ENCODE data around the gene CRACR2B. TPM values are rescaled to one million over a fixed set of nuclear protein-coding genes. Genes with fewer than 3 reads are reported as not detected.

Gene CRACR2B
- total and polyA plus RNA-seq, 10 donors: 6.1 to 34.1 (median 14.5) TPM

DNA sequence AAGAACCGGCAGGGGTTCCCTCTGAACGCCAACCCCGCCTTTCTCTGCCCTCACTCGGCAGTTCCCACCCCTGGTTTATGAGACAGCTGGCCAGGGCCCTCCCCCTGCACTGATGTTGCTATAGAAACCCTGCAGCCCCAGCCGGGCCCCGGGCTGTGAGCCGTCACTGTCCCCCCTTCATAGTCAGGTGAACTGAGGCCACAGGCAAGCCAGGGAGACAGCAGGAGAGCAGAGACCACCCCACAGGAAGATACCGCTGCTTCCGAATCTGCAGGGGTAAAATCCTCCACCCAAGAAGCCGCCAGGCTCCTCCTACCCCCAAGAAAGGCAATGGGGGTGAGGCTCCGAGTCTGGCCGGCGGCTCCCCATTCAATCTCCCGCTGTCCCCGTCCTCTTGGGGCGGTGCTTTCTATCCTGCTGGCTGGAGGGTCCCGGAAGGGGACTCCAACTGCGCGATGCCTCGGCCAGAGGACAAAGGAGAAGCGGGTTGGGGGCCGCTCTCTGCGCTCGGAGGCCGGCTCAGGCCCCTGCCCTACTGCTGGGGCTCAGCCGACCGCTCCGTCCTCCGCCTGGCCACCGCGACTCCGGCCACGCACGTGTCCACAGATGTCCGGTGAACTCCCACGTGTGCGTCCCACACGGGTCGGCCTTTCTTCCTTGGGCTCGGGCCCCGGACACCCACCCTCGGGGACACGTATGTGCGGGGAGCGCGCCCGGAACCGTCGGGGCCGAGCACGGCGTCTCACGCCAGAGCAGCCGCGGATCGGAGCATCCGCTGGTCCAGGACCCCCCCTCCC is 30.2 kb upstream of the CRACR2B start:
- Histone ChIP-seq H3K4me3 (peak overlapping the region; percentile 44 to 96 (median 92)), H3K27me3 (replicated peaks in 1 of 7) (no peaks in the 10 kb centered on the region), H3K36me3 (peaks cover 0 to 59% (median 19%) of the 10 kb centered on the region in 6 donors), H3K9me3 (no peaks in the 10 kb centered on the region), H3K27ac (peak overlapping the region; percentile 78 to 96 (median 89)), H3K4me1 (peaks cover 15 to 58% (median 44%) of the 10 kb centered on the region in 6 donors)
- peak; percentile 95 for DNase-seq
- TF ChIP-seq POLR2AphosphoS5 (IDR thresholded peaks at IDR 0.05): peak; percentile 51 to 83 (median 69)
- TF ChIP-seq, protein P1, sequence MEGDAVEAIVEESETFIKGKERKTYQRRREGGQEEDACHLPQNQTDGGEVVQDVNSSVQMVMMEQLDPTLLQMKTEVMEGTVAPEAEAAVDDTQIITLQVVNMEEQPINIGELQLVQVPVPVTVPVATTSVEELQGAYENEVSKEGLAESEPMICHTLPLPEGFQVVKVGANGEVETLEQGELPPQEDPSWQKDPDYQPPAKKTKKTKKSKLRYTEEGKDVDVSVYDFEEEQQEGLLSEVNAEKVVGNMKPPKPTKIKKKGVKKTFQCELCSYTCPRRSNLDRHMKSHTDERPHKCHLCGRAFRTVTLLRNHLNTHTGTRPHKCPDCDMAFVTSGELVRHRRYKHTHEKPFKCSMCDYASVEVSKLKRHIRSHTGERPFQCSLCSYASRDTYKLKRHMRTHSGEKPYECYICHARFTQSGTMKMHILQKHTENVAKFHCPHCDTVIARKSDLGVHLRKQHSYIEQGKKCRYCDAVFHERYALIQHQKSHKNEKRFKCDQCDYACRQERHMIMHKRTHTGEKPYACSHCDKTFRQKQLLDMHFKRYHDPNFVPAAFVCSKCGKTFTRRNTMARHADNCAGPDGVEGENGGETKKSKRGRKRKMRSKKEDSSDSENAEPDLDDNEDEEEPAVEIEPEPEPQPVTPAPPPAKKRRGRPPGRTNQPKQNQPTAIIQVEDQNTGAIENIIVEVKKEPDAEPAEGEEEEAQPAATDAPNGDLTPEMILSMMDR (IDR thresholded peaks at IDR 0.05 in 8 of 11, conservative IDR thresholded peaks at IDR 0.05 in 3 of 11): no peak
- TF ChIP-seq POLR2A (IDR thresholded peaks at IDR 0.05): peak in 1 of 3 donors; percentile 13
- intact Hi-C loops (cut with DNase I; ENCODE audit: low total_unique reads): no loop called here
- 0 to 1% (median 0%) methylated on average over 29 to 57 of the region's 57 CpGs; no CpG with 5 or more reads in 1 of the 5 donors for WGBS, 5 donors

DNA sequence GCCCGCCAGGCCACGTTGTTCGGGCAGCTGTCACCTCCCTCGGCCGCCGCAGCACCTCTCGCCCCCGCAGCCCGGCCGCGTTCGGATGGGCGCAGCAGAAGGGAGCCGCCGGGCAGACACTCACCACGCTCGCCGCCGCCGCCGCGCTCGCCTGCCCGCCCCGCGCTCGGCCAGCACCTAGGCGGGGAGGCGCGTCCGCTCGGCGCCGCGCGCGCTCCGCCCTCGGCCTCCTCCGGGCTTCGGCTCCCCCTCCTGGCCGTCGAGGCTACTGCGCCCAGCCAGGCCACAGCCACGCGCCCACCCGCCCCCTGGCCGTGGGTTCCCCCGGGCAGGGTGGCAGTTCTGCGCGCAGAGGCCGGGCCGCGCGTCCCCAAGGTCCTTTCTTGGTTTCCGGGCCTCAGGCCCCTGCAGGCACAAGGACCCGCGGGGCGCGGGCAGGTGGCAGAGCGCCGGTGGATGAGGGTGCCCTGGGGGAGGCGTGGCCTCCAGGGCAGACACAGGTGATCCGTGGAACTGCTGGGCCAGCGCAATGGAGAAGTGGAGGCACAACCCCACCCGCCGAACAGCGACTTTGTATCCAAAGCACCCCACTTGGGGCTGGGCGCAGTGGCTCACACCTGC is 29.5 kb upstream of the CRACR2B start, which contains the start of gene SLC25A22:
SLC25A22 (minus strand) TSS at position 189 of the 621 bp plus-strand sequence. CDS start 3,275 bp downstream, outside the sequence.
- DNase-seq: peak; percentile 97
- peaks cover 15 to 65% (median 47%) of the 10 kb centered on the region in 6 donors for H3K4me1 ChIP-seq
- intact Hi-C loops (cut with DNase I; ENCODE audit: low total_unique reads): no loop called here
- peaks cover 0 to 58% (median 17%) of the 10 kb centered on the region in 6 donors for H3K36me3 ChIP-seq
- no peaks in the 10 kb centered on the region for H3K9me3 ChIP-seq
- 0 to 3% (median 3%) methylated on average over 7 to 69 of the region's 69 CpGs; no CpG with 5 or more reads in 1 of the 5 donors for WGBS, 5 donors
- H3K27ac ChIP-seq: peak within 1 kb of the TSS; percentile 78 to 96 (median 89)
- H3K27me3 ChIP-seq (replicated peaks in 1 of 7): no peaks in the 10 kb centered on the region
- H3K4me3 ChIP-seq: peak within 1 kb of the TSS; percentile 44 to 96 (median 92)
- TF ChIP-seq POLR2AphosphoS5 (IDR thresholded peaks at IDR 0.05) (peak; percentile 41 to 66 (median 60)), POLR2A (IDR thresholded peaks at IDR 0.05) (no peak)
- TF ChIP-seq, protein P1 (IDR thresholded peaks at IDR 0.05 in 8 of 11, conservative IDR thresholded peaks at IDR 0.05 in 3 of 11): peak; percentile 74 to 97 (median 93)

DNA sequence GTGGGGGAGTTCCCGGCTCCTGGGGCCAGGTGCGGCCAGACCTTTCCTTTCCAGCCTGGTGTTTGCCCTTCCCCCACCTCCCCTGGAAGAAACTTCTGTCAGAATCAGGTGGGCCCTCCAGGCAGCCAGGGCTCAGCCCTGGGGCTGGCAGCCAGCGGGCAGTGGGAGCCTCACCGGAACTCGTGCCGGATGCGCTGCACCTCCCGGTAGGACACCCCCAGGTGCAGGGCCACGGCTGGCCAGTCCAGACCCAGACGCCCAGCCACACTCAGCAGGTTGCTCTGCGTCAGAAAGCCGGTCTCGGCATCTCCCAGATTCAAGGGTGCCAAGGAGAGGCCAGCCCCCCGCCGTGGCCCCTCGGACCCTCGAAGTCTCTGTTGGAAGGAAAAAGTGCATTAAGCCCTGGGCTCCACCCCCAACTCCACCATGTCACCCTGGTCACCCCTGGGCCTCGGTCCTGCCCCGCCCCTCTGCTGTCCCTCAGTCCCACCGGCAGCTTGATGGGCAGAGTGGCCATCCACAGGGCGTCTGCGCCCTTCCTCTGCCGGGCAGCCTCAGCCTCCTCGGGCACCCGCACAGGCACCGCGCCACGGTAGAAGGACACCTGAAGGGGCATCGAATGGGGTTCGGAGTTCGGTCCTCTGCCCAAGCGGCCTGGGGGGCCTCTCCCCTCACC is 27.9 kb upstream of the CRACR2B start:
- TF ChIP-seq POLR2A (IDR thresholded peaks at IDR 0.05) (no peak), POLR2AphosphoS5 (IDR thresholded peaks at IDR 0.05) (peak in 1 of 3 donors; percentile 8)
- TF ChIP-seq, protein P1 (IDR thresholded peaks at IDR 0.05 in 8 of 11, conservative IDR thresholded peaks at IDR 0.05 in 3 of 11): no peak
- WGBS, 5 donors: 92 to 97% (median 94%) methylated on average over 28 to 32 of the region's 32 CpGs

More for the DNA sequence above, 27.9 kb upstream of the CRACR2B start:
- H3K4me3 ChIP-seq: no peak overlapping the region
- H3K36me3 ChIP-seq: peaks cover 0 to 44% (median 14%) of the 10 kb centered on the region in 6 donors
- no peak for DNase-seq
- H3K4me1 ChIP-seq: peaks cover 27 to 76% (median 55%) of the 10 kb centered on the region in 6 donors
- no peaks in the 10 kb centered on the region for H3K27me3 ChIP-seq (replicated peaks in 1 of 7)
- no peak overlapping the region for H3K27ac ChIP-seq
- intact Hi-C loops (cut with DNase I; ENCODE audit: low total_unique reads): no loop called here
- no peaks in the 10 kb centered on the region for H3K9me3 ChIP-seq

Measured in spleen (tissue), 11 donors.